ENCODE results near the gene OPCML.

Gene OPCML

DNA sequence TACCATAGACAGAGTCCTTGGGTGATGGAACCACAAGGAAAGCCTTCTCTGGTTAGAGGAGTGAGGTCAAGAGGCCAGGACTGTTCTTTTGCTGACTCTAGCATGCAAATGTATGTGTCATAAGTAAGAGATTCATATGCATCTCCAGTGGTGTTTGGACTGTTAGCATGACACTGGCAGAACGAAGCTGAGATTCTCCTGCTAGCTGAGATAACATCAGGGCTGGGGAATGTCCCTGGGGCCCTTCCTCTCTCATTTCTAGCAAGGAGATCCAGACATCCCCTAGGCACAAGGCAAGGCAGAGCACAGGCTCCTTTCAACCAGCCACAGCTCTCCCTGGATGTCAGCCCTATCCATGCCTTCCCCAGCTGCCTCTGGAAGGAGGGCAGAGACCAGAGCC, 711.3 kb downstream of the OPCML start:
- DNase-seq (ENCODE audit: low read depth in 2 of 2, low spot score in 1 of 2) = no peak

- DNase-seq (ENCODE audit: low read depth in 2 of 2, low spot score in 1 of 2) = no peak
These were observed 713.4 kb downstream of the OPCML start for GRCh38 chr11:132818951-132819350.

- DNase-seq (ENCODE audit: low read depth in 2 of 2, low spot score in 1 of 2) = no peak
These were observed 714.9 kb downstream of the OPCML start for GRCh38 chr11:132817387-132817786.

- DNase-seq (ENCODE audit: low read depth in 2 of 2, low spot score in 1 of 2) = no peak
These were observed 717.9 kb downstream of the OPCML start for GRCh38 chr11:132814410-132814809.

DNA sequence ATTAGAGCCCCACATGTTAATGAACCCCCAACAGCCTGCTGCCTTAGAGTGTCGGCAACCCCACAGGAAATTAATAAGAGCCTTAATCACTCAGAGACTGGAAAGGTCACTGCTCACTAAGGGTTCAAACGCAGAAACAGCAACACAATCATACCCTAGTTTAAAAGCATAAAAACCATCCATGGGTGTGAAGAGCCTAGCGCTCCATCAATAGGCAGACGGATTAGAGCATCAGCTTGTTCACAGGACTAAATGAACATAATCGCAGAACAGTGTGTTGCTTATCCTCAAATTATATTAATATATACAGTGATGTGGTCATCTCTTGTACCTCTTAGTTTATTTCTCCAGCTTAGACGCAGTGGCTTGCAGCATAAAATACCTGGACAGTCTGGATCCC, 720.7 kb downstream of the OPCML start:
- DNase-seq (ENCODE audit: low read depth in 2 of 2, low spot score in 1 of 2) = no peak

DNA sequence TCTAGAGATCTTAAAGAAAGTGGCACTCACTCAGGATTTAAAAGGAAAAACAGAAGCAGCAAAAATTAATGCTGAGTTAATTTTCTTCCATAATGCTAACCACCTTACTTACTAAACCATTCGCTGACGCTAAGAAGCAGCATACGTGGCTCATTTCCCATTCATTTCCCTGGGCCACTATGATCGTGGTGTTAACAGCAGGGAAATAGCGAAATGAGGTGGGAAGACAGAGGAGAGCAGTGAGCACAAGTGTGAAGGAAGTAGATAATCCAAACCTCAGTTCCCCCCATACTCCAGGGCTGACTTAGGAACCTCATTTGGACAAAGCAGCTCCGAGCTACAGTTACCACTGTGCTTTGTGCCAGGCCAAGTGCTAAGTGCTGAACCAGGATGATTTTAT, 723.2 kb downstream of the OPCML start:
- DNase-seq (ENCODE audit: low read depth in 2 of 2, low spot score in 1 of 2) = no peak

GRCh38 chr11:132804258-132804657, 728.0 kb downstream of the OPCML start:
- no peak for DNase-seq (ENCODE audit: low read depth in 2 of 2, low spot score in 1 of 2)

DNA sequence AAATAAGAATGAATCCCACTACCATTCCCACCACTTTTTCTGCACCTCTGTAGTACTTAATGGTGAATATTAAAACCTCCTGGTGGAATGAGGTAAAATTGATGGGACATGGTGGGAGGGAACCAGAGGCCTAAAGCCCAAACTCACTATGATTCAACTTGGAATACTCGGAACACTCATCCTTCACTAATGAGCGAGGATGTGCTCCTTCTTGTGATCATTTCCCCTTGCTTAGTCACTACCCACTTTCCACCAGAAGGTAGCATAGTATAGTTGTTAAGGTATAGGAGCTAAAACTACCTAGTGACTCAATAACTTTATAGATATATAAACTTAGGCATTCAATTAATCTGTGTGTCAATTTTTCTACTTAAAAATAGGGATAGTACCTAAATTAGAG, 728.9 kb downstream of the OPCML start:
- no peak for DNase-seq (ENCODE audit: low read depth in 2 of 2, low spot score in 1 of 2)

DNA sequence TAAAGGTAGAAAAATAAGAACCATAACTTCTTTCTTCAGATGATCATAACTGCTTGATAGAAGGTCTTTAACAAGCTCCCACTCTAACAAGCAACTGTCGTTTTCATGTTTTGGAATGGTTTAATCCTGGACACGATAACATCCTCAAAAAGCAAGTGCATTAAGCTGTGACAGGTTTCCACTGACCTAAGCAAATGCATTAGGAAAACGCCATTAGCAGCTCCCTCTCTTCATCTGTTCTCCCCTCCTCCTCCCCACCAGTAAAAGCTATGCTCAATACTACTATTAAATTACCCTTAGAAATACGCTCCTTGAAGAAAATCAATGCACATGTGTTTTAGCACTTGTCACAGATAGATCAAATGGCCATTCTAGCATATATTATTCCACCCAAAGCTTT, 729.4 kb downstream of the OPCML start:
- no peak for DNase-seq (ENCODE audit: low read depth in 2 of 2, low spot score in 1 of 2)

- no peak for DNase-seq (ENCODE audit: low read depth in 2 of 2, low spot score in 1 of 2)
These were observed 738.5 kb downstream of the OPCML start for GRCh38 chr11:132793831-132794230.

DNA sequence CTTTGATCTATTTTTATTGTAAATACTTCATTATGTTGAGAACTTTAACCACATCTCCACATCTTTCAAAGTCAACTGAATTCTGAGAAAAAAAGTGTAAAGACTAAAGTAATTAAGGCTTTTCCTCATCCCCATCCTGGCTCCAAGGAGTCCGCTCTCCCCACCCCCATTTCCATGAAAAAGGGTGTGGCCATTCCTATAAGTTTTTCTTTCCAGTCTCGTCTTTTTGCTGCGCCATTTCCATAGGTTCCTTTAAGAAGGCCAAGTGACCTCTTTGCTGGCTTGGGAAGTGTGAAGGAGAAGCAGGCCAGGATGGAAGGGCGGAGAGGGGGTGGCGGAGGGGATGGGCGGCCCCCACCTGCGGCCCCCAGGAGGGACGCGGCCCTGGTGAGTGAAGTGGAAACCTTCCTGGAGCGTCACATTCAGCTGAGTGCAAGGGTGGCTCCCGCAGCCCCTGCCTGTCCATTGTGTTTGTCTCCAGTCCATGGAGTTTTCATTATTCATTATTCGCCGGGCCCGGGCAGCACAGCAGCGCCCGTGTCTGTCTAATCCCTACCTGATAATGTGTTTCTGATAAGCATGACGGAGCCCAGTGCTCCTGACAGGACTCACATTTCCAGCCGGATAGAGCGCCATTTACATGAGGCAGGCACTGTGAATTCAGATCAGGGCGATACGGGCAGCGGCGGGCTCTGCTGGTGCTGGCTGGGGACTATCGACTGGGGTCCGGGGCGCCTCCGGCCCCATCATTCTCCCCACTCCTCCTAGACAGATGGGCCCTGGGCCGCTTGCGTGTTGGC, 739.8 kb downstream of the OPCML start:
- no peak for DNase-seq (ENCODE audit: low read depth in 2 of 2, low spot score in 1 of 2)

DNA sequence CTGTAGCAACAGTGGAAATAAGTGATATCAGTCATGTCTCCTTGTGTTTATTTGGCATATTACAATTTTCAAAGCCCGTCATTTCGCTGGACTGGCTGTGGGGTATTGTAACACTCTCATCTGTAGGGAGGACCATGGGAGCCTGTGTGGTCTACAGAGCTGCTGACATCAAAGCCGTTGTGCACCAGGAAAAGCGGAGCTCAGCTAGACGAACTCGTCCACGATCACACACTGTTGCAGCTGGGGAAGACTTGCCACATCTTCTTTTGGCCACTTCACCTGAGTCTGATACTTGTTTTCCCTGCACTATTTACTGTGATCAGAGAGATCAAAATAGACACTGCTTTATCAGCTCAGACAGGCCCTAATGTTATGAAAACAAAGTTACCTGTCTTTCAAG, 741.3 kb downstream of the OPCML start:
- DNase-seq (ENCODE audit: low read depth in 2 of 2, low spot score in 1 of 2) = no peak

DNA sequence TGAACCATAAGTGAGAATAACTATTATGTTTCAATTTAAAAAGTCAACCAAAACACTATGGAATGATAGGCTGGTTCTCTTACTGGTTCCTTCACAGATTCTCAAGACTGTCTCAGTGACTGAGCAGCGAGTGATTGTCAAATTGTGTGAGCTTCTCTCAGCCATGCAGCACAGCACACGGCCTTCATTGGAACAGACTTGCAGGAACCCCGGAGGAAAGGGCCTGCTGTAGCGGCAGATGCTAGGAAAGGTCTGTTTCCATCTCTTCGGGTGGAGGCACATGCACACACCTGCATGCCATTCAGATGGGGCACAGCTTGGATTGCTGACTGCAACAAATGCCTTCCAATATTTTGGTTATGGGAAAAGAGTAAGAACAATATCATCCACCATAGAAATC, 741.8 kb downstream of the OPCML start:
- DNase-seq (ENCODE audit: low read depth in 2 of 2, low spot score in 1 of 2) = no peak

DNA sequence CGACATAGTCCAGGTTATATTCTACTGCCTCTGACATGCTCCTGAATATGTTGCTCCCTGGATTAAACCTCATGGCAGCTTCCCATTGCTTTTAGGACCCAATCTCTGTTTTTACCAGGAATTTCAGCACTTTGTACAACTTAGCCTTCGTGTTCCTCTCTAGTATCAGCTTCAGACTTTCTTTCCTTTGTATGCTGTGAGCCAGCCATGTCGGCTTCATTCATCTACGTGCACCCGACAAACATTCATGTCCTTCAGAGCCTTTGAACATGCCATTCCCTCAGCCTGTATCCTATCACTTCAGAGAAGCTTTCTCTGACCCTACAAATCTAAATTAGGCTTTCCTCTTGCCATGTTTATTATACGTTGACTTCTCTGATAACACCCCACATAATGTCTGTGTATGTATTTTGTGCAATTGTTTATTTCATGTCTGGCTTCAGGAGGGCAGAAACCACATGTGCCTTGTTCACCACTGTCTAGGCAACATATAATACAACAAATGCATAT, 743.4 kb downstream of the OPCML start:
- DNase-seq (ENCODE audit: low read depth in 2 of 2, low spot score in 1 of 2) = no peak

- DNase-seq (ENCODE audit: low read depth in 2 of 2, low spot score in 1 of 2) = no peak
These were observed 746.4 kb downstream of the OPCML start for GRCh38 chr11:132785878-132786277.

GRCh38 chr11:132784441-132784840, 747.9 kb downstream of the OPCML start:
- DNase-seq (ENCODE audit: low read depth in 2 of 2, low spot score in 1 of 2) = no peak

- no peak for DNase-seq (ENCODE audit: low read depth in 2 of 2, low spot score in 1 of 2)
These were observed 750.2 kb downstream of the OPCML start for GRCh38 chr11:132782102-132782501.

DNA sequence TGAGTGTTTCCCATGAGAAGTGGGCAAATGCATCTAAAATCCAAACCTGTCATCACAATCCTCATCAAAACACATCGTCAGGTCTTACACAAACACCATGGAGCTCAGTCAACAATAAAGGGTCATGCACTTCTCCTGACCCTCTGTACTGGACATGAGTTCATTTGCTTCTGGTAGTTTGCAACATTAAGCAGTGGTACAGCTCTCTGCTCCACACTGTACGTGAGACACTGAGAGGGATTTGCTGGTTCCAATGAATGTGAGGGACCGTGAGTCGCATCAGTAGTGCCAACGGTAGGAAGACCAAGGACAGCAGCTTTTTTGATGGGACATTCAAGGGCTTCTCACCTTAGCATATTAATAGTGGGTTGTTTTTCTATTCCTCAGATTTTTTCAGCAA, 752.3 kb downstream of the OPCML start:
- DNase-seq (ENCODE audit: low read depth in 2 of 2, low spot score in 1 of 2) = no peak

DNA sequence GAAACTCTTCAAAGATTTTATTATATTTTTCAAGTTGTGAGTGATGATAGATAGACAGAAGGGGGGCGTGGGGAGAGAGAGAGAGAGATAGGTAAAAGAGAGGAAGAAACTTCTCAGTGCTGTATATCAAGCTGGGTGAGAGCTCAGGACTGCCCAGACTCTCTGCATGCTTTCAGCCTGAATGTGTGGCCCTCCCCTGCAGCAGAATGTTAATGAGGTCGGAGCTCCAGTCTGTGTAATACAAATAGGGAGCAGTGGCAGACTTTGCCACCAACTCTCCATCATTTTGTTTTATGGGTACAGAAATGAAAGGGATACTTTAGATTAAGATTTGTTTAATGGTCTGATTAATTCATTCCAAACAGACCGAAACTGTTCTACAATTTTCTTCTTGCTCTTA, 752.8 kb downstream of the OPCML start:
- DNase-seq (ENCODE audit: low read depth in 2 of 2, low spot score in 1 of 2) = no peak

GRCh38 chr11:132777067-132777975, 755.0 kb downstream of the OPCML start:
- DNase-seq (ENCODE audit: low read depth in 2 of 2, low spot score in 1 of 2) = no peak

- no peak for DNase-seq (ENCODE audit: low read depth in 2 of 2, low spot score in 1 of 2)
These were observed 758.5 kb downstream of the OPCML start for GRCh38 chr11:132773751-132774150.
